Fibroblast of gingiva (primary cell): ENCODE data around the gene SLC12A7.
"Not testable (repeated sequence)": the region's sequence is repeated elsewhere in the genome, so short reads cannot be mapped to it uniquely, and the experiment has no call there.

Source experiments
- DNase-seq: peaks from one replicate; pipeline ENCODE4 v3.0.0-alpha.2; 2011; ENCODE audit warnings: low read depth

Gene SLC12A7

GRCh38 chr5:1109542-1110306 lies 2.1 kb downstream of the SLC12A7 start:
- DNase-seq: no peak

- no peak for DNase-seq
These were observed 3.0 kb downstream of the SLC12A7 start for GRCh38 chr5:1108865-1109174.

GRCh38 chr5:1108023-1108864 lies 3.6 kb downstream of the SLC12A7 start:
- DNase-seq: no peak

- no peak for DNase-seq
These were observed 4.5 kb downstream of the SLC12A7 start for GRCh38 chr5:1107167-1108022.

GRCh38 chr5:1106385-1107166 lies 5.3 kb downstream of the SLC12A7 start:
- no peak for DNase-seq

GRCh38 chr5:1105350-1106265 lies 6.3 kb downstream of the SLC12A7 start:
- no peak for DNase-seq

GRCh38 chr5:1104327-1105006 lies 7.4 kb downstream of the SLC12A7 start:
- DNase-seq: no peak

GRCh38 chr5:1103505-1104326 lies 8.1 kb downstream of the SLC12A7 start:
- DNase-seq: no peak

- no peak for DNase-seq
These were observed 8.8 kb downstream of the SLC12A7 start for GRCh38 chr5:1103093-1103492.

- DNase-seq: no peak
These were observed 9.7 kb downstream of the SLC12A7 start for GRCh38 chr5:1101961-1102713.

- DNase-seq: no peak
These were observed 10.9 kb downstream of the SLC12A7 start for GRCh38 chr5:1100664-1101574.

- DNase-seq: no peak
These were observed 11.8 kb downstream of the SLC12A7 start for GRCh38 chr5:1099926-1100663.

- no peak for DNase-seq
These were observed 12.8 kb downstream of the SLC12A7 start for GRCh38 chr5:1098986-1099597.

GRCh38 chr5:1097988-1098385 lies 13.9 kb downstream of the SLC12A7 start:
- not testable (repeated sequence) for DNase-seq

GRCh38 chr5:1097381-1097987 lies 14.4 kb downstream of the SLC12A7 start:
- no peak for DNase-seq

- no peak for DNase-seq
These were observed 15.0 kb downstream of the SLC12A7 start for GRCh38 chr5:1096838-1097237.
